OCI-LY7 (cell line): ENCODE measurements around the gene ENDOV. TPM values are rescaled to one million over a fixed set of nuclear protein-coding genes. Genes with fewer than 3 reads are reported as not detected.

Source experiments
- Bru-seq: library from RNA; stranded (reverse); fragments of 400-500 nt; gene quantifications from one replicate; lab custom pipeline; 2021; lab: Mats Ljungman, UMichigan
- BruChase-seq, 2 experiments: library from RNA; stranded (reverse); fragments of 400-500 nt; gene quantifications; one replicate each; lab custom pipeline; 2021; lab: Mats Ljungman, UMichigan
- BruUV-seq: library from RNA; stranded (reverse); fragments of 400-500 nt; replicated peaks from 2 replicates; lab custom pipeline; 2021; lab: Mats Ljungman, UMichigan
- CTCF ChIA-PET: fragments of 300-600 bp; sonication (Branson Sonifier 250); formaldehyde crosslinking; loops from one replicate; lab custom pipeline; 2022; ENCODE audit warnings: antibody characterized with exemption; ENCODE audit not compliant: unreplicated experiment; lab: Charles Lee
- POLR2A ChIA-PET: fragments of 300-600 bp; sonication (Branson Sonifier 250); formaldehyde crosslinking; loops from one replicate; lab custom pipeline; 2022; ENCODE audit warnings: antibody characterized with exemption; lab: Charles Lee
- DNase-seq: peaks from one replicate; pipeline ENCODE4 v3.0.0-alpha.2; 2015; ENCODE audit warnings: low spot score
- H2AFZ ChIP-seq: fragments of 200-600 bp; sonication (generic), shearing (Covaris generic); 2 replicates; pipeline ENCODE4 v1.6.1; 2014; ENCODE audit warnings: mild to moderate bottlenecking, antibody characterized with exemption, low read length, moderate library complexity
- H3K27ac ChIP-seq: fragments of 200-600 bp; sonication (generic); 2 replicates; pipeline ENCODE4 v1.5.1; 2014; ENCODE audit warnings: mixed run types, low read depth, mild to moderate bottlenecking, moderate library complexity, low read length, inconsistent platforms; ENCODE audit not compliant: poor library complexity, severe bottlenecking
- H3K36me3 ChIP-seq: fragments of 200-600 bp; sonication (generic); 2 replicates; pipeline ENCODE4 v1.6.1; 2014; ENCODE audit warnings: mild to moderate bottlenecking, antibody characterized with exemption, low read length, moderate library complexity, mixed read lengths; ENCODE audit not compliant: insufficient read depth
- H3K4me1 ChIP-seq: fragments of 200-600 bp; sonication (generic); 2 replicates; pipeline ENCODE4 v1.5.1; 2014; ENCODE audit warnings: mild to moderate bottlenecking, low read length; ENCODE audit not compliant: insufficient read depth, poor library complexity, severe bottlenecking
- H3K4me2 ChIP-seq: fragments of 200-600 bp; sonication (generic); 2 replicates; pipeline ENCODE4 v1.6.1; 2014; ENCODE audit warnings: mild to moderate bottlenecking, low read length
- H3K4me3 ChIP-seq: fragments of 200-600 bp; sonication (generic); 2 replicates; pipeline ENCODE4 v1.5.1; 2014; ENCODE audit warnings: mild to moderate bottlenecking, low read depth, low read length; ENCODE audit not compliant: poor library complexity, severe bottlenecking
- H3K79me2 ChIP-seq: fragments of 200-600 bp; sonication (generic); 2 replicates; pipeline ENCODE4 v1.6.1; 2016; ENCODE audit warnings: low read depth, mild to moderate bottlenecking, low read length, moderate library complexity, mixed read lengths; ENCODE audit not compliant: insufficient read depth
- H3K9me2 ChIP-seq: fragments of 200-600 bp; sonication (generic); 2 replicates; pipeline ENCODE4 v1.6.1; 2016; ENCODE audit warnings: mild to moderate bottlenecking, low read length, mixed read lengths; ENCODE audit not compliant: insufficient read depth
- H3K9me3 ChIP-seq: fragments of 200-600 bp; sonication (generic); 2 replicates; pipeline ENCODE4 v1.6.1; 2014; ENCODE audit warnings: mild to moderate bottlenecking, mixed run types, low read length, mixed read lengths
- H4K20me1 ChIP-seq: fragments of 200-600 bp; sonication (generic); 2 replicates; pipeline ENCODE4 v1.6.1; 2014; ENCODE audit warnings: mild to moderate bottlenecking, antibody characterized with exemption, low read length, moderate library complexity, mixed read lengths; ENCODE audit not compliant: insufficient read depth
- CTCF ChIP-seq: fragments of 200-600 bp; sonication (generic); conservative IDR thresholded peaks from 2 replicates; pipeline ENCODE4 v1.5.1; 2014; ENCODE audit warnings: mild to moderate bottlenecking, antibody characterized with exemption, low read length, moderate library complexity, mixed read lengths
- EZH2phosphoT487 ChIP-seq: fragments of 200-600 bp; sonication (generic); IDR thresholded peaks from 2 replicates; pipeline ENCODE4 v1.6.1; 2018; ENCODE audit warnings: low read depth, borderline replicate concordance, mild to moderate bottlenecking, mixed run types, antibody characterized with exemption, low read length, moderate library complexity, mixed read lengths
- intact Hi-C: fragments of 100-400 bp; cut with micrococcal nuclease; formaldehyde crosslinking; loops from one replicate; pipeline ENCODE4 v1.10.0; 2022; ENCODE audit not compliant: unreplicated experiment
- long read RNA-seq: library from polyadenylated mRNA; stranded (forward); transcript quantifications from one replicate; pipeline ENCODE4 v2.0.0, GENCODE V29; 2022
- total RNA-seq, 2 experiments: library from RNA; depleted of rRNA in 1 of 2; stranded (reverse); fragments of >200 nt in 1 of 2; shearing (Covaris generic) in 1 of 2; gene quantifications; 2 replicates each; pipeline ENCODE4 v1.2.3, GENCODE V29; 2014 to 2022

Gene ENDOV
- total RNA-seq (2014; rRNA removed; shearing (Covaris generic)) (19.2 and 22.4 TPM in 2 replicates), total RNA-seq (2022) (33.1 and 39.4 TPM in 2 replicates), Bru-seq, nascent RNA (percentile 43 among the genes with signal in this experiment), BruChase-seq, experiment 1, labeled RNA remaining after a 6-hour chase (percentile 48 among the genes with signal in this experiment), BruChase-seq, experiment 2, labeled RNA remaining after a 2-hour chase (percentile 47 among the genes with signal in this experiment)
- long read RNA-seq, transcript ENDOV-201 (8 exons, 1,226 nt): major isoform, 5 of 30 reads
- long read RNA-seq, partial matches to known transcripts: 5 of 30 reads
- long read RNA-seq, other reads (novel, unspliced or antisense): 20 of 30 reads

- Histone ChIP-seq H3K4me2 (peak within 1 kb of the TSS; percentile 89), H3K36me3 (no peaks in the 10 kb centered on the region), H3K4me3 (peak within 1 kb of the TSS; percentile 77), H4K20me1 (no peaks in the 10 kb centered on the region), H3K9me2 (no peaks in the 10 kb centered on the region), H3K9me3 (no peaks in the 10 kb centered on the region), H3K79me2 (no peaks in the 10 kb centered on the region), H3K4me1 (peaks cover 14% of the 10 kb centered on the region), H3K27ac (no peak within 1 kb of the TSS), H2AFZ (peak within 1 kb of the TSS; percentile 83)
- POLR2A ChIA-PET: interaction anchor here (0.5 to 1.0 kb wide), 2 partner anchors 9 to 95 kb away, joined by 3 to 4 read pairs; no protein-coding TSS in a partner anchor
- TSS peak; percentile 64 for BruUV-seq
- CTCF ChIA-PET: interaction anchor here (0.6 kb wide), 1 partner anchor 677 kb away, joined by 3 read pairs; no protein-coding TSS in a partner anchor
- peak; percentile 97 for DNase-seq
- TF ChIP-seq CTCF (no peak), EZH2phosphoT487 (no peak)
- intact Hi-C loops: no loop called here
Observed at GRCh38 chr17:80414803-80415625, at the start of gene ENDOV. Gene ENDOV, plus strand, starts transcription at chr17:80415167. Its CDS starts 28 bp downstream, at chr17:80415195.

- CTCF ChIA-PET: no interaction called here
- TF ChIP-seq CTCF: no peak
- no peak for TF ChIP-seq EZH2phosphoT487
- DNase-seq: no peak
- Histone ChIP-seq H3K4me1 (no peaks in the 10 kb centered on the region), H3K4me2 (no peak overlapping the region), H3K9me2 (no peaks in the 10 kb centered on the region), H3K4me3 (no peak overlapping the region), H2AFZ (no peak overlapping the region), H3K9me3 (no peaks in the 10 kb centered on the region), H3K27ac (no peak overlapping the region), H3K36me3 (peaks cover 15% of the 10 kb centered on the region), H4K20me1 (no peaks in the 10 kb centered on the region), H3K79me2 (no peaks in the 10 kb centered on the region)
- POLR2A ChIA-PET: no interaction called here
- intact Hi-C loops: no loop called here
- BruUV-seq: no TSS peak
Observed at GRCh38 chr17:80365983-80366382, 49.0 kb upstream of the ENDOV start.
